ENCODE results near the gene ACTN3.

Gene ACTN3

GRCh38 chr11:66544952-66545351 is 1.8 kb upstream of the ACTN3 start:
- peak; percentile 37 for DNase-seq (ENCODE audit: low spot score)

GRCh38 chr11:66545701-66546367 is 869 bp upstream of the ACTN3 start, which contains the start of gene ZDHHC24:
TSS of gene ZDHHC24 (minus strand) at chr11:66546048. CDS start at chr11:66546003, 45 bp downstream.
- DNase-seq (ENCODE audit: low spot score): peak; percentile 97

- no peak for DNase-seq (ENCODE audit: low spot score)
Observed at GRCh38 chr11:66546966-66547661, 411 bp downstream of the ACTN3 start.

GRCh38 chr11:66547662-66548009 is 933 bp downstream of the ACTN3 start:
- DNase-seq (ENCODE audit: low spot score): peak; percentile 62

- no peak for DNase-seq (ENCODE audit: low spot score)
Observed at GRCh38 chr11:66548041-66548440, 1.3 kb downstream of the ACTN3 start.

GRCh38 chr11:66548774-66549630 is 2.3 kb downstream of the ACTN3 start:
- no peak for DNase-seq (ENCODE audit: low spot score)

GRCh38 chr11:66549696-66550095 is 3.0 kb downstream of the ACTN3 start:
- no peak for DNase-seq (ENCODE audit: low spot score)

GRCh38 chr11:66550887-66551286 is 4.2 kb downstream of the ACTN3 start:
- DNase-seq (ENCODE audit: low spot score): no peak

- no peak for DNase-seq (ENCODE audit: low spot score)
Observed at GRCh38 chr11:66554602-66555001, 7.9 kb downstream of the ACTN3 start.

GRCh38 chr11:66555416-66555815 is 8.7 kb downstream of the ACTN3 start:
- no peak for DNase-seq (ENCODE audit: low spot score)

GRCh38 chr11:66556086-66556485 is 9.4 kb downstream of the ACTN3 start:
- DNase-seq (ENCODE audit: low spot score): no peak

- no peak for DNase-seq (ENCODE audit: low spot score)
Observed at GRCh38 chr11:66557733-66558326, 11.1 kb downstream of the ACTN3 start.

- DNase-seq (ENCODE audit: low spot score): no peak
Observed at GRCh38 chr11:66559142-66559865, 12.6 kb downstream of the ACTN3 start.

GRCh38 chr11:66559866-66560676 is 13.4 kb downstream of the ACTN3 start:
- no peak for DNase-seq (ENCODE audit: low spot score)

GRCh38 chr11:66561178-66561974 is 14.7 kb downstream of the ACTN3 start:
- no peak for DNase-seq (ENCODE audit: low spot score)

- no peak for DNase-seq (ENCODE audit: low spot score)
Observed at GRCh38 chr11:66561975-66562248, 15.2 kb downstream of the ACTN3 start.

GRCh38 chr11:66562275-66562674 is 15.6 kb downstream of the ACTN3 start:
- DNase-seq (ENCODE audit: low spot score): no peak

- no peak for DNase-seq (ENCODE audit: low spot score)
Observed at GRCh38 chr11:66562907-66563583, 16.3 kb downstream of the ACTN3 start.

GRCh38 chr11:66563832-66564231 is 17.1 kb downstream of the ACTN3 start:
- no peak for DNase-seq (ENCODE audit: low spot score)

GRCh38 chr11:66564538-66564937 is 17.8 kb downstream of the ACTN3 start:
- DNase-seq (ENCODE audit: low spot score): no peak
